Astrocyte (in vitro differentiated cells and primary cell): Measurements from ENCODE around the gene NRAP.

Experiments used
- CTCF ChIP-seq: IDR thresholded peaks from 2 replicates; pipeline ENCODE4 v1.5.1; 2011; ENCODE audit warnings: low read depth, mild to moderate bottlenecking, inconsistent platforms, low read length, moderate library complexity; ENCODE audit not compliant: insufficient read depth
- EZH2 ChIP-seq: IDR thresholded peaks from 2 replicates; pipeline ENCODE4 v1.6.1; 2012; ENCODE audit warnings: mild to moderate bottlenecking, low read length, inconsistent platforms; ENCODE audit not compliant: insufficient read depth

GRCh38 chr10:113557903-113558321 is 105.9 kb downstream of the NRAP start:
- TF ChIP-seq CTCF: no peak
- no peak for TF ChIP-seq EZH2
